HG03575 (cell line): ENCODE data around the gene FKBP7.

Experiments used
- ATAC-seq: cut with Tn5 transposase; IDR thresholded peaks from one replicate; pipeline ENCODE4 v1.9.1; 2021; ENCODE audit not compliant: unreplicated experiment, insufficient number of reproducible peaks, low FRiP score; ENCODE audit errors: extremely low read depth

The FKBP7 gene

GRCh38 chr2:178415979-178416378 is 62.4 kb downstream of the FKBP7 start:
- no peak for ATAC-seq

- peak; percentile 86 for ATAC-seq
Measured at GRCh38 chr2:178414266-178415247, 63.8 kb downstream of the FKBP7 start.
